HT-29 (cell line): ENCODE data around the gene SARDH. TPM values are rescaled to one million over a fixed set of nuclear protein-coding genes. Genes with fewer than 3 reads are reported as not detected.

Experiments used
- DNase-seq: peaks from one replicate; pipeline ENCODE4 v3.0.0-alpha.2; 2015; ENCODE audit warnings: low spot score
- total RNA-seq: library from RNA; depleted of rRNA; stranded (reverse); fragments of >200 nt; shearing (Covaris generic); gene quantifications from 2 replicates; pipeline ENCODE4 v1.2.3, GENCODE V29; 2014

SARDH gene
- total RNA-seq, 1 experiment from 2014 or later: 2.7 TPM

DNA sequence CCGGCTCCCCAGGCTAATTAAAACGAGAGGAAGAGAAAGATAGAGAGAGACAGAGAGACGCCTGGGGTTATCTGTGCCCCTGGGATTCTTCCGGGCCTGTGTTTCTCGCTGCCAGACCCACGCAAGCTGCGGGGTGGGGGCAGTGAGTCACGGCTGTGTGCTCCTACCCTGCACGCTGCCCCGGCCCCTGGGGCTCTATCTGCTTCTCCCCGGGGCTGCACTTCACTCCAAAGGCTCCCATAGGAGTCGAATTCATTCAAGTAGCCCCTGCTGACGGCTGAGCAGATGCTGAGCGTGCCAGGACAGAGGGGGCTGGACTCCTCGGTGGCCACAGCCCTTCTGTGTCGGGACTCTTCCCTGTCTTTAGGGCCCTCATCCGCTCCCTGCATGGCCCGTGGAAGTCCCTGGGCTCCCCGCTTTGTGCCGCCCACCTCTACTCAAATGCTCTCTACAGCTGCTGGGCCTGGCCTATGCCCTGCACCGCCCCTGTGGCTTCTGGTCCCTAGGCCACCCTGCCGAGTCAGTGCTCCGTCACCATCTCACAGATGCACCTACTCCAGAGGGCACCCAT is 22.8 kb downstream of the SARDH start:
- DNase-seq: no peak

DNA sequence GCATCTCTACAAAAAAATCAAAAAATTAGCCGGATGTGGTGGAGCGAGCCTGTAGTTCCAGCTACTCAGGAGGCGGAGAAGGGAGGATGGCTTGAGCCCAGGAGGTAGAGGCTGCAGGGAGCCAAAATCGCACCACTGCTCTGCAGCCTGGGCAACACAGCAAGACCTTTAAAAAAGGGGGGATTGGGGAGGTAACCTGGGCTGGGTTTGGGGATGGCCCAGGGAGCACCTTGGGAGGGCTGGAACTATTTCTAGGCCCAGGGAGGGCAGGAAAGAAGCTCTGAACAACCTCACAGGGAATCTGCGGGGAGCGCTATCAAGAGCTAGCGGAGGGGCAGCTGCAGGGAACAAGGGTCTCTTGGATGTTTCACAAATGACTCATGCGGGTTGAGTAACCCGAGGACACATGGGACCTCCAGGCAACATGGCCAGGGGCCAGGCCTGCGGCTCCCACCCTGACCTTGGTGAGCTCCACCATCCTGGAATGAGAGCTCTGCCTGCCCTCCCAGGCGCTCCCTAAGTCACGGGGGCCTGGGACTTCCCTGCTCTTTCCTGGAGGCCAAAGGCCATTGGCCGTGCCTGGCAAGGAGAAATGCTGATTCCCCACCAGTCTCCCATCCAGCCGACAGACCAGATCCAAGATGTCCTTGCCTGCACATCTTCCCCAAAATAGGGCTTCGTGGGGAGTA is 23.4 kb downstream of the SARDH start:
- no peak for DNase-seq

DNA sequence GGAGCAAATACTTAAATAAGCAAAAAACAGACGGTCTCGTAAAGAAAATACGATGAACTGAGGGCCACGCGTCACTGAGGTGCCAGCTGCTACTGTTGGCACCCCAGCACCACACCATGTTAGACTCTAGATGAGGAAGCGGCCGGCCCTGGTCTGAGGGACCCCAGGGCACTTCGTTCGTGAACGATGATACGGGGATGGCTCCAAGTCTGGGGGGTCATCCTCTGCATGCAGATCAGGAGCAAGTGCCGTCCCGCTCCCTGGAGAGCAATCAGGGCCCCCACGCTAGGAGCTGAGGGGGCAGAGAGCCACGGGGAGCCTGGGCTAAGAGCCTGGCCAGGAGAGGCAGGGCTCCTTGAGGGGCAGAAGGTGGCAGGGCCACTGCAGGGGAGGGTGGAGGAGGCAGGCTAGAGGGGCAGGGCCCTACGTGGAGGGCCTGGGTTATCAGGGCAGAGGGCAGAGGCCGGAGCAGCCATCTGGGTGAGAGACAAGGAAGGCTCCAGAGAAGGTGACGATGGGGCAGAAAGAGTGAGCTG is 24.1 kb downstream of the SARDH start:
- no peak for DNase-seq

DNA sequence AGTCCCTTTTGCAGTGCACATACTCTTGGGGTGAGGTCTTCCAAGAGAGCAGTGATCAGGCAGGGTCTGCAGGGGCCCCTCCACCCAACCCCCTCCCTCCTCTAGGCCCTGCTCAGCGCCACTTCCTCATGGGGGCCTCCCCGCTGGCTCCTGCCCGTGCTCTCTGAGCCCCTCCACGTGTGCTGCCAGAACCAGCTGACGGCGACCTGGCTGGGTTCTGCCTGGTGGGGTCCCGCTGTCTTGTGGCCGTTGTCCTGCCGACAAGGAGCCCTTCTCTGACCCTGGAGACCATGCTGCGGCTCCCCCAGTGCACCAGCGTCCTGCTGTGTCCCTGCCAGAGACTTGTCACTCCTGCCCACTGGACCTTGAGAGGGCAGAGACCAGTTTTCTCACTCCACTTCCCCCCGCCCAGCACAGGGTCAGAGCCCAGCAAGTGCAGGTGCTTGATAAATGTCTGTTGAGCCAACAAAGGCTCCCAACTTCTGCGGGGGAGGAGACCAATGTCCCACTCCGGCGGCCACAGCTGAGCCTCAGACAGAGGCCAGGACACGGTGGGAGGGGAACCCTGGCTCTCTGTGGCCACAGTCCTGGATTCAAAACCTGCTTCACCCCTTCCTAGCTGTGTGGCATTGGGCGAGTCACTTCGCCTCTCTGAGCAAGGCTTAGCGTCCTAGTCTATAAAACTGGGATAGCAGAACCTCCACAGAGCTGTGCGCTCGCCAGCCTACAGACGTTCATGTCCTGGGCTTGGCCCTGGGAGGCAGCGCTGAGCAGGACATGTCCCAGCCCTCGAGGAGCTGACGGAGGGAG is 24.8 kb downstream of the SARDH start:
- DNase-seq: no peak

GRCh38 chr9:133712221-133713100 is 25.7 kb downstream of the SARDH start:
- no peak for DNase-seq

DNA sequence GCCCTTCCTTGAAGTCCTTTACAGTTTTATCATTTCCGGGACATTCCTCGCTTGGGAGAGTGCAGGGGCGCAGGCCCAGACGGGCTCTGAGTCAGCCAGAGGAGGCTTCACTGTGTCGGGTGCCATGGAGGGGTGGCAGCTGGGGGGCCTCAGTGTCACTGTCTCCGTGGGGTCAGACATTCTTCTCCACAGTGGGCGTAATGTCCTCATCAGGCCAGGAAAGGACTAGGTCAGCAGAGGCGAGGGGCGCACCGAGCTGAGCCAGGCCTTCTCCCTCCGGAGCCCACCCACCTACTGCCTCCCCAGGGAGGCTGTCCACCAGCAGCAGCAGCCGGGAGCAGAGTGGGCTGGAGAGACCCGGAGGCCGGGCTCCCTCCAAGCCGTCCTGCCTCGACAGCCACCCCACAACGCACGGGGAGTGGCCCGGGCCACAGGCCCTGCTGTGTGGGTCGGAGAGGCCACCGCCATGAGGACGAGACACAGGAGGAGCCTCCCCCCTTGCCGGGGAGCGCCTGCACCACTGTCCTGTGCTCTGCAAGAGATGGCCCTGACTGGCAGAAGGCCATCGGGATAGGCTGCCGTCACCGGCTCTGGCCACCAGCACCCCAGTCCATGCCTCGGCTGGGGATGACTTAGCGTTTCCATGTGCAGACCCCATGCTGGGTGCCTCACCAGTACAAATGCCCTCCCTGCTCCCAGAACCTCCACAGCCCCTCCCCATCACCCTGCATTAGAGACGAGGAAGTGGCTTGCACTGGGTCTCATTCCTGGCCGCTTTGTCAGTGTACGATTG is 26.5 kb downstream of the SARDH start:
- DNase-seq: no peak

- no peak for DNase-seq
These were observed 27.3 kb downstream of the SARDH start for GRCh38 chr9:133710661-133711427.

GRCh38 chr9:133709691-133710571 is 28.2 kb downstream of the SARDH start:
- DNase-seq: no peak

DNA sequence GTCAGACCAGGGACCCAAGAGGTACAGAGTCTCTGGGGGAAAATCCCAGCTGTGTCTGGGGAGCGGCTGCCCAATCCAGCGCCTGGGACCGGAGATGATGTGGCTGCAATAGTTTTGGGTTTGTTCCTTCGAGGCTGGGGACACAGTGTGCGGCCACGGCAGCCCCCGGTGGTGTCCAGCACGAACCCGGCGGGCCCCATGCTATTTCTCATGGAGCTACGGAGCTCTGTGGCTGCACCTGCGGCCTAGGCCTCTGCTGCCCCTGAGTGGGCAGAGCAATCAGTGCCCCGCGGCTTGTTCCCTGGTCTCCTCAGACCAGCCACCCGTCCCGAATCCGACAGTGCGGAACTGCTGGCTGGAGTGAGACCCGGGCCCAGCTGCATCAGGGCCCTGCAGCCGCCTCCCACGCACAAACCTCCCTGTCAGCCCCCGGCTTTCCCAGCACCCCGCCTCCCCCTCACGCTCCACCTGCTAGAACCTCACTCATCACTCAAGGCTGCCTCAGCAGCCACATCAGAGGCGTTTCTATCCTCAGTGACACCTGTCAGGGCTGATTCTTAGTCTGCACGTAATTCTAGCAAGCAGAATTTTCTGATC is 29.0 kb downstream of the SARDH start:
- no peak for DNase-seq

GRCh38 chr9:133708246-133709014 is 29.7 kb downstream of the SARDH start:
- no peak for DNase-seq

- DNase-seq: no peak
These were observed 30.3 kb downstream of the SARDH start for GRCh38 chr9:133707763-133708245.

GRCh38 chr9:133707065-133707762 is 30.9 kb downstream of the SARDH start:
- no peak for DNase-seq

- no peak for DNase-seq
These were observed 31.7 kb downstream of the SARDH start for GRCh38 chr9:133706307-133707050.

DNA sequence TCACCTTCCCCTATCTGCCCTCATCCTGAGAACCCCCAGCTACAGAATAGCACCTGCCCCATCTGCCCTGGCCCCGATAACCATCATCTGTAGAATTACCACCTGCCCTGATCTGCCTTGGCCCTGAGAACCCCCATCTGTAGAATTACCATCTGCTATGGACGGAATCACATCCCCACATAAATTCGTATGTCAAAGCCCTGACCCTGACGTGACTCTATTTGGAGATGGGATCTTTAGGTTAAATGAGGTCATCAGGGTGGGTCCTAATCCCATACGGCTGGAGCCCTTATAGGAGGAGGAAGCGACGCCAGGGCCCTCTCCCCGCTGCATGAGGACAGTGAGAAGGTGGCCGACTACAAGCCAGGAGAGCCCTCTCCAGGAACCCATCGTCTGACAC is 32.6 kb downstream of the SARDH start:
- DNase-seq: no peak

- DNase-seq: no peak
These were observed 33.4 kb downstream of the SARDH start for GRCh38 chr9:133704711-133705181.
